Measurements from ENCODE around the gene CTAGE8.
"Not testable (repeated sequence)": the region's sequence is repeated elsewhere in the genome, so short reads cannot be mapped to it uniquely, and the experiment has no call there.

DNA sequence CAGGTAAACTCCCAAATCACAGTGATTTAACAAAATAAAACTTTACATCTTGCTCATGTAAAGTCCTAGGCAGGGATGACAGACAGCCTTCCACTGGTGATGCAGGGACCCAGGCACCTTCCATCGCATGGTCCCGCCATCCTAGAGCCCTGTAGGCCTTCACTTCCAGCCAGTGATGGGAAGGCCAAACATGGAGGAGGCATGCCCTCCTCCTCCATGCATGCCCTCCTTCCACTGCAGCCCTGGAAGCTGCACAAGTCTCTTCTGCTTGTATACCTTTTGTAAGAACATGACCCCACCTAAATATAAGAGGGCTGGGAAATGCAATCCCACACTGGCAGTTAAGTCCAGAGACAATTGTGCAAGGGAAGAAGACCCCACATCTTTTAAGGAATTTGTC lies 40.6 kb upstream of the CTAGE8 start:
- not testable (repeated sequence) for TF ChIP-seq POLR2AphosphoS5 (IDR thresholded peaks at IDR 0.05; ENCODE audit: borderline replicate concordance, low read depth, low read length); EZH2 (IDR thresholded peaks at IDR 0.05); FOXP2 (optimal IDR thresholded peaks at IDR 0.05; ENCODE audit: control extremely low read depth, extremely low read length, insufficient read depth)
